Colon (tissue), 2 donors: ENCODE results near the gene MEGF6.

ENCODE experiments used
- FAIRE-seq: peaks from 2 replicates; lab custom pipeline; 2012; peaks lifted over from hg19 to GRCh38; lab: Jason Lieb, UNC
- donor health status: control.
- donor health status: control.

Gene MEGF6

GRCh38 chr1:3642919-3643675 is 31.8 kb upstream of the MEGF6 start:
- no peak for FAIRE-seq

DNA sequence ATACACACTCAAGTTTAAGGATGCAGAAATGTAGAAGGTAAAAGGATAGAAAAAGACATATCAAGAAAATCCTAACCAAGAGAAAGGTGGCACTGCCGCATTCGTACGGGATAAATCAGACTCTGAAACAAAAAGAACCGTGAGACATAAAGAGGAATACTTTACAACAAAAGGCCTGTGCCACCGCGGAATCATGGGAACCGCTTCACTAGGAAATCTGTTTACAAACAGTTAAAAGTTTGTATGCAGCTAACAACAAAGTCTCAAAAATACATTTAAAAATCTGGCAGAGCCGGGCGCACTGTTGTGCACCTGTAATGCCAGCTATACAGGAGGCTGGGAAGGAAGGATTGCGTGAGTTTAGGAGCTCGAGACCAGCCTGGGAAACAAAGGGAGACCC is 30.5 kb upstream of the MEGF6 start:
- FAIRE-seq, result no peak

DNA sequence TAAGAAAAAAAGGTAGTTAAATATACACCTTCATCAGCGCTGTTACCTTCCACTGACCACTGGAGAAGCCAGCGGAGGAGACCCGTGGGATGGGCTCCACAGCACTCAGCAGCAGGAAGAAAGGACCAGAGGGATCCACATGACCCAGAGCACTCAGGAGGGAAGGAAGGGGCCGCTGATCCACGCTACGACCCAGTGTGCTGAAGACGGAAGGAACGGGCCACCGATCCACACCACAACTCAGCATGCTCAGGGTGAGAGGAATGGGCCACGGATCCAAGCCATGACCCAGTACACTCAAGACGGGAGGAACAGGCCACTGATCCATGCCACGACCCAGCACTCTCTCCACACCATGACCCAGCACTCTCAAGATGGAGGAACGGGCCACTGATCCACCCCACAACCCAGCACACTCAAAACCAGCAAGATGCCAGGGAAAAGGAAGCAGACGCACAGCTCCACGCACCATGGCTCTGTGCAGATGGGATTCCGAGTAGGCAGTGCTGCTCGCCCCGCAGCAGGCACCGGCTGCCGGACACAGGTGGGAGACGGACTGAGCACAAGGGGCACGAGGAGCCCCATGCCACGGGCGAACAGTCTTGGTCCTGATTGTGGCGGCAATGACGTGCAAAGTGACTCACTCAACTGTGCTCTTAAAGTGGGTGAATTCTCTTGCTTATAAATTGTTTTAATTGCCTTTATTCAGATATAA is 29.9 kb upstream of the MEGF6 start:
- FAIRE-seq, result no peak

DNA sequence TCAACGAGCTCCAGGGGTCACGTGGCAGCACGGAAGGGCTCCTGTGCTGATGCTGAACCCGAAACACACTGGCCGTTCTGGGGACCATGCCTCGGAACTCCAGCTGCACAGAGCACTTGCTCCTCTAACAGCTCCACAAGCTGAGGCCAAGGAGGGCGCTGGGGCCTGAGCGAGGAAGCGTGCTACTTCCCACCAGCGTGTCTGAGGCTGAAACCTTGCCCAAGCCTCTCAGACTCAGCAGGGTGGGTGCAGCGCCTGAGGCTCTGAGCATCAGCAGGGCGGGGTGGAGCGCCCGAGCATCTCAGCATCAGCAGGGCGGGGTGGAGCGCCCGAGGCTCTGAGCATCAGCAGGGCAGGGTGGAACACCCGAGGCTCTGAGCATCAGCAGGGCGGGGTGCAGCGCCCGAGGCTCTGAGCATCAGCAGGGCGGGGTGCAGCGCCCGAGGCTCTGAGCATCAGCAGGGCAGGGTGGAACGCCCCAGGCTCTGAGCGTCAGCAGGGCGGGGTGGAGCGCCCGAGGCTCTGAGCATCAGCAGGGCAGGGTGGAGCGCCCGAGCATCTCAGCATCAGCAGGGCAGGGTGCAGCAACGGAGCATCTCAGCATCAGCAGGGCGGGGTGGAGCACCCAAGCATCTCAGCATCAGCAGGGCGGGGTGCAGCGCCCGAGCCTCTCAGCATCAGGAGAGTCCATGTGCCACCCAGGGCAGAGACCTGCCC is 29.0 kb upstream of the MEGF6 start:
- FAIRE-seq, result no peak

- FAIRE-seq, result no peak
These were observed 28.1 kb upstream of the MEGF6 start for GRCh38 chr1:3639397-3639911.

GRCh38 chr1:3638676-3639075 is 27.4 kb upstream of the MEGF6 start:
- FAIRE-seq, result no peak

DNA sequence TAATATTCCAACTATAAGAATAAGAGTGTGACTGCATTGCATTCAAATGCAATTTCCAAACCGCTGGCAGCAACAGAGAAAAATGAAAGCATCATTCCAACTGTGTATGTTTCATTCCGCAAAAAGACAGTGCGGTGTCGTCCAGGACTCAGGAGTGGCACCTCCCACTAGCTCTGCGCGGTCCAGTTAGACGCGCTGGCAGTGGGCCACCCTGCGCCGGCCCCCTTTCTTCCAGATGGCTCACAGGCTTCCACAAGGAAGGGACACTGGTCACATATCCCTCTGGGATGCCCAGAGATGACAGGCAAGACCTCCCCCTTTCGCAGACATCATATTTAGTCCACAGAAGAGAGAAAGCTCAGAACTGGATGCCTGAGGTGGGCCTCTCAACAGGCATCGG is 26.7 kb upstream of the MEGF6 start:
- FAIRE-seq, result no peak

- no peak for FAIRE-seq
These were observed 25.2 kb upstream of the MEGF6 start for GRCh38 chr1:3636531-3636930.

DNA sequence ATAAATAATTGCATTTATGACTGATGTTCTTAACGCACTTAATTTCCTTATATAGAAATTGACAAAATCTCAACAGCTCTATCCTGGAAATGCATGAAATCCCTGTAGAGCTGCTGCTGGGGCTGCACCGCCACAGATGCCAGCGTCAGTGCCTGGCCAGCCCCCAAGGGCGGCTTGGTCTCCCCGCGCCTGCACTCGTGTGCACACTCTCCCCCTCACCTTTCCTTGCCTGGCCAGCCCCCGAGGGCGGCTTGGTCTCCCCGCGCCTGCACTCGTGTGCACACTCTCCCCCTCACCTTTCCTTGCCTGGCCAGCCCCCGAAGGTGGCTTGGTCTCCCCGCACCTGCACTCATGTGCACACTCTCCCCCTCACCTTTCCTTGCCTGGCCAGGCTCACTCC is 24.8 kb upstream of the MEGF6 start:
- FAIRE-seq, result no peak

DNA sequence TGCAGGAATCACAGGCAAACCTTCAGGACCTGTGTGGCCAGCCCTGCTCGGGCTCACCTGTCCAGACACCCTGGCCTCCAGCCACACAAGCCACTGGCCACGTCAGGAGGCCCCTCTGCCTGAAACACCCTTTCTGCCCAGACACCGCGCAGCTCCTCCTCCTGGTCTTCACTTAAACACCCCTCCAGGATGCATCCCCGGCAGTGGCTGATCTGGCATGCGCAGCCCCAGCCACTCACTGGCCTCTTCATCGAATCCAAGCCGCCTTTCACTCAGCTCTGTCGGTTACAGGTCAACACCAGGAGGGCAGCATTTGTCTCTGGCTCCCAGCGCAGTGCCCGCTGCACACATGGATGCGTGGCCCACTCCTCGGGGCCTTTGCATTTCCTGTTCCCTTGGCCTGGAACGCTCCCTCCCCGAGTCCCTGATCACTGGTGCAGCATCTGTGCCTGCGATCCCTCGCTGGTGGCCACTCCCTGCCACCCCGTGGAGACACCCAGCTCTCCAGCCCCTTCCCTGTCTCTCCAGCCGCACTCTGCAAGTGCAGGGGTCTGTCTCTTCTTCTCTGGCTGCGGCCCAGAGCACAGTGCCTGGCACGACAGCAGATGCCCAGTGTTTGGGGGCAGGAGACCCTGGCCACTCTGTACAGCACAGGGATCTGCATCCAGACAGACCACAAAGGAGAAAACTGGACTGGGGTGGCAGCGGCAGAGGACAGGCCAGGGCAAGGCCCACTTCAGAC is 22.9 kb upstream of the MEGF6 start:
- no peak for FAIRE-seq

DNA sequence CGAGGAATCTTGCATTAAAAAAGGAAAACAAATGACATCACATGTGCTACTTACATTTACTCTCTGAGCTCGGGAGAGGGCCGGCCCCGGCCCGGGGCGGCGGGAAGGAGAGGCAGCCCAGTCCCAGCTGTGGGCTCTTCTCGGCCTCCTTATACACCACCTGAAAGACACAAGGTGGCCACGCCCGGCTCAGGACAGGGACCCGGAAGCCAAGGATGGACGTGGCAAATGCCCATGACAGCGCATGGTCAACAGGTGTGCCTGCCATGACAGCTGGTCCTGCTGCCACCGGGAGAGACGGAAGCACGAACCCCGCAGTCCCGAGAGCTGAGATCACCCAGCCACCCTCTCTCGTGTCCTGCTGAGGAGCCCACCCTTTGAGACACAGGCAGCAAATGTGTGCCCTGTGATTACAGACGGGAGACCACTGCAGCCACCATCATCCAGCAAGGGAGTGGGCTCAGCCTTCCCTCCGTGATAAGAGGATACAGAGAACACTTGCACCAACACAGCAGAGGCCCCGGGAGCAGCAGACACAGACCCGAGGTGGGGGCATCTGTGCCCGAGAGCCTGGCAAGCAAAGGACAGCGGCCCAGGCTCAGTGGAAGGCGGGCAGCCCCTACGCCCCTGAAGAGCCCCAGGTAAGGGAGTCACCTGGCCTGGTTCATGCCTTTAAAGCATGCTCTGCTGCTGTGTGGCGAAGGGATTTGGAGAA is 22.2 kb upstream of the MEGF6 start:
- no peak for FAIRE-seq

GRCh38 chr1:3632716-3633343 is 21.5 kb upstream of the MEGF6 start:
- no peak for FAIRE-seq

DNA sequence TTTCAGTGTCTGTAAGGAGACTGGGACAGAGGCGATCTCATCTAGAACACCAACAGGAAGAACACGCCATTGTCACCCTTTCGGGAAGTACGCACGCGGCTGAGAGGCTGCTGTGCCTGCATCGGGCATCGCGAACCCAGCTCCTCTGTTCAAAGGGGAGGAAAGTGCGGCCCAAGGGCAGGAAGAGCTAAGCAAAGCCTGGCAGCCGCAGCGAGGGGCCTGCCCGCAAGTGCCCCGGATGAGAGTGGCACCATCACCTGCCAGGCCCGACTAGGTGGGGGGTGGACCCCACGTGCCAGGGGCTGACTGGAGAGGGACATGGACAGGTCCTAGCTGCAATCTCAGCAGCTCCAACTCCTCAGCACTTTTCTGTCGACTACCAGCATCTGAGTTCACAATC is 21.0 kb upstream of the MEGF6 start:
- no peak for FAIRE-seq

GRCh38 chr1:3631320-3632260 is 20.3 kb upstream of the MEGF6 start:
- no peak for FAIRE-seq

GRCh38 chr1:3630914-3631313 is 19.6 kb upstream of the MEGF6 start:
- FAIRE-seq, result no peak

- no peak for FAIRE-seq
These were observed 18.9 kb upstream of the MEGF6 start for GRCh38 chr1:3630161-3630611.

DNA sequence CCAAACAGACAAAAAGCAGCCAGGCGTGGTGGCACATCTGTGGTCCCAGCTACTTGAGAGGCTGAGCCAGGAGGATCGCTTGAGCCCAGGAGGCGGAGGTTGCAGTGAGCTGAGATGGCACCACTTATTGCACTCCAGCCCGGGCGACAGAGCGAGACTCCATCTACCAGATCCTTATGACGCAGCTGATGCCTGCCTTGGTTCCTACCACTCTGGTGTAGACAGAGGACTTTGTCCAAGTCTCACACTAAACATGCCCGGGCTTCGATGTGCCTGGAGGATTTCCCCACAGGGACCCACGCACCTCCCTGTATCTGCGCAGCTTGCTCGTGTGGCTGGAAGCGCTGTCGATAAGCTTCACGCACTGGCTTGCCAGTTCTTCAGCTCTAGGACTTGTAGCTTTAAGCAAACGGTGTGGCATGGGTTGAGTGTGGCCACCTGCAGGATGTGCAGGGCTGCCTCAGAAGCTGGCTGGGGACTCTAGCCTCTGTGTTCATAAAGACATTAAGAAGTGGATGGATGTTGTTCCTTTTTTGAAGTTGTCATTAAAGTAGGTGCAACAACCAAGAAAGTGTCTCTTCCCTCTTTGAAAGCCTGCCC is 18.4 kb upstream of the MEGF6 start:
- FAIRE-seq, result no peak

DNA sequence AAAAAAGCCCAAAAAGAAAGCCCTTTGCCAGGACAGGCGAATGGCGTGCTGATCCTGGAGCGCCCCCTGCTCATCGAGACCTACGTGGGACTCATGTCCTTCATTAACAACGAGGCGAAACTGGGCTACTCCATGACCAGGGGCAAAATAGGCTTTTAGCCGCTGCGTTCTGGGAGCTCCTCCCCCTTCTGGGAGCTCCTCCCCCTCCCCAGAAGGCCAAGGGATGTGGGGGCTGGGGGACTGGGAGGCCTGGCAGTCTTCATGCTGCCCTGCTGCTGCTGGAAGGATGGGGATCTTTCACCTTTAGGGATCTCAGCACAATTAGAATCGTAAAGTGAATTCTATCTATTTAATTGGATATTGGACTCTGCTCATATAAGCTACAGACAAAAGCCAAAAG is 17.1 kb upstream of the MEGF6 start:
- FAIRE-seq, result no peak

GRCh38 chr1:3627515-3628253 is 16.4 kb upstream of the MEGF6 start:
- no peak for FAIRE-seq
